Peyer's patch (tissue), 4 donors: Measurements from ENCODE around the gene NOL9.

Experiments
- POLR2A ChIP-seq, 2 donors: fragments of 450-650 bp; IDR thresholded peaks; one replicate each; pipeline ENCODE4 v1.5.1; 2017; ENCODE audit warnings: antibody characterized with exemption in 2 of 2, mild to moderate bottlenecking in 2 of 2, moderate library complexity in 2 of 2
- TF ChIP-seq, protein P1 (sequence below), 6 experiments: fragments of 450-650 bp in 4 of 6; fragments of 200-600 bp in 2 of 6; sonication (generic) in 1 of 6; IDR thresholded peaks; one replicate each; pipeline ENCODE4 v1.5.1; 2017 to 2019; ENCODE audit warnings: antibody characterized with exemption in 6 of 6, mild to moderate bottlenecking in 3 of 6, moderate library complexity in 1 of 6

- TF ChIP-seq, protein P1, sequence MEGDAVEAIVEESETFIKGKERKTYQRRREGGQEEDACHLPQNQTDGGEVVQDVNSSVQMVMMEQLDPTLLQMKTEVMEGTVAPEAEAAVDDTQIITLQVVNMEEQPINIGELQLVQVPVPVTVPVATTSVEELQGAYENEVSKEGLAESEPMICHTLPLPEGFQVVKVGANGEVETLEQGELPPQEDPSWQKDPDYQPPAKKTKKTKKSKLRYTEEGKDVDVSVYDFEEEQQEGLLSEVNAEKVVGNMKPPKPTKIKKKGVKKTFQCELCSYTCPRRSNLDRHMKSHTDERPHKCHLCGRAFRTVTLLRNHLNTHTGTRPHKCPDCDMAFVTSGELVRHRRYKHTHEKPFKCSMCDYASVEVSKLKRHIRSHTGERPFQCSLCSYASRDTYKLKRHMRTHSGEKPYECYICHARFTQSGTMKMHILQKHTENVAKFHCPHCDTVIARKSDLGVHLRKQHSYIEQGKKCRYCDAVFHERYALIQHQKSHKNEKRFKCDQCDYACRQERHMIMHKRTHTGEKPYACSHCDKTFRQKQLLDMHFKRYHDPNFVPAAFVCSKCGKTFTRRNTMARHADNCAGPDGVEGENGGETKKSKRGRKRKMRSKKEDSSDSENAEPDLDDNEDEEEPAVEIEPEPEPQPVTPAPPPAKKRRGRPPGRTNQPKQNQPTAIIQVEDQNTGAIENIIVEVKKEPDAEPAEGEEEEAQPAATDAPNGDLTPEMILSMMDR (IDR thresholded peaks at IDR 0.05): no peak
- TF ChIP-seq POLR2A (IDR thresholded peaks at IDR 0.05): no peak
Observed at GRCh38 chr1:6506210-6507036, 47.9 kb downstream of the NOL9 start.
